ENCODE results near the gene ASPM.
"Not testable (repeated sequence)": the region's sequence is repeated elsewhere in the genome, so short reads cannot be mapped to it uniquely, and the experiment has no call there.

Gene ASPM

DNA sequence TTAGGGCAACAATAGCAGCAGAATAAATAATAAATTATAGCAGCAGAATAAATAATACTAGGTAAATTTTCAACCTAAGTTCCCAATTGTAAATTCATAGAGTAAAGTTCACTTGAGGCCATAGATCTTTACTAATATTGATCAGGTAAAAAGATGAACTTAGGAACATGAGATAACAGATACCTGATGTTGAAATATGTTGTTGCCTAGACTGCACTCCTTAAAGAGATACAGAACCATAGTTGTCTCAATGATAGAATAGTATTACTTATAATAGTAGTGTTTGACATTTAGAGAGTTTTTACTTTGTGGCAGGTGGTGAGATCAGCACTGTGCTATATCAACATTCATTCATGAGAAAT lies 79.0 kb downstream of the ASPM start:
- no peak for DNase-seq

DNA sequence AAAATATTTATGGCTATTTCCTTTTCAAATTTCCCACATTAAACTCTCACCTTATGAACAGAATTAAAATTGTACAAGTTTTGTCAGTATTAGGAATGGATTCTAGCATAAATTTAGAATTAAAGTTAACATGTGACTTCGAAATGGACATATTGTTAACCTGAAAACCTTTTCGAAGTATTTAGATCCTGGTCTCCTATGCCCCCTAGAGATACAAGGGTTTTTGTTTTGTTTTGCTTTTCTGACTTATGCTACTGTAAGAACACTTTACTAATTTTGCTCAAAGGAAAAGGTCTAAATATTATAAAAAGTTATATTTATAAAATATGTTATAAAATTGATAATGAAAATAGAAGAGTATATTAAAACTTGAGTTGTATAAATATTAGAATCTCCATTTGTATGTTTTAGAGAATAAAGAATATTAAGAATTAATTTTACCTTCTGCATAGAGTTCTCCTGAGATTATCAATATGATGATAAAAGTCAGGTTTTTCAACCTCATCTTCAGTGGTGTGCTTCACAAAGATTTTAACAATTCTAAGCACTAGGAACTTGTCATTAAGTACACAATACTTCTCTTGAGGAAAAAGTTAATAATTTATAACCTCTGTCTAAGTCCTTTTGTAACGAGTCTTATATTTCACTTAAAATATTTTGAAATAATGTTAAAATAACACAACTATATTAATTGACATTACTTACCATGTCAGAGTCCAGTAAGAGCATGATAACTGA lies 79.6 kb downstream of the ASPM start, which contains the start of gene F13B:
Gene F13B, minus strand, starts transcription at position 542 of the 738 bp plus-strand sequence. Its CDS starts 37 bp downstream, at position 505.
- no peak for DNase-seq

DNA sequence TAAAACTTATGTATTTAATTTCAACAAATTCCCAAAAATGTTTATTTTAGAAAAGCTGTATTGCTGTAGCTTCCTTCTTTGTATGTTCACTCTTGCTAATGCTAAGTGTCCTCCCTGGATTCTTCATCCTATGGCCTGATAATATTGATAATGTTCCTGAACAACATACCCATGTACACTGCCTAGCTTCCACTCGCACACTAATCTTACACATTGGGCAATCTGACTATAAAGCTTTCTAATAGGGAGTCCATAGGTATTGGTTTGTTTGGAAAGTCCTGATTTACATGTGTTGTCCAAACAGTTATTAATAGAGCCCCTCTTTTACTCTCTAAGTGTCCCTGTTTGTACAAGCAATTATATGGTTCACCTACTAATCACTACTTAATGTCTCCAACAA lies 80.2 kb downstream of the ASPM start:
- DNase-seq = no peak

DNA sequence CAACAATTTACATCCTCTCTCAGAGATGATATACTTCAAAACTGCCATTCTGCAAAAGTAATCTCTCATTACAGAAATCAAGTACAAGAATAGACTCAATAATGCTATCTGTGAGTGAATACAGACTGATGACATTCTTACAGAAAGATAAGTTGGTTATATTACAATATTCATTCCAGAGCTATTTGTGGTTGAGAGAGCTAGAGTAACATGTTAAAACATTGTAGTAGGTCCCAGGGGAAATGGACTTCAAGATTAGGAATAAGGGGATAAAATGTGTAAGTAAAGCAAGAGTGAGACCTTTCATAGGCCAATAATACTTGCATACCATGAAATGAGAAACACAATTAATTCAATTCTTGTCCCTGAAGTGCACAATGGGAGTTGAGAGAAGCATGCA lies 80.9 kb downstream of the ASPM start:
- no peak for DNase-seq

DNA sequence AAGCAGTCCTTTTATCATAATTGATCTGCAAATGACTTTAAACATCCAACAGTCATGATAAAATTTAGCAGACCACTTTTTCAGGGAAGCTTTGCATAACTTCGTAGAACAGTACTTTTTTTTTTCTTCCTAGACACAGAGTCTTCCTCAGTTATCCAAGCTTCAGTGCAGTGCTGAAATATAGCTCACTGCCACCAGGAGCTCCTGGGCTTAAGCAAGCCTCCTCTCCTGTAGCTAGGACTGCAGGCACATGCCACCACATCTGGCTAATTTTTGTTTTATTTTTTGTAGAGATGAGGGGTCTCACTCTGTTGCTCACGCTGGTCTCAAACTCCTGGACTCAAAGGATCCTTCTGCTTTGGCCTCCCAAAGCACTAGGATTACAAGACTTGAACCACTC lies 83.3 kb downstream of the ASPM start:
- DNase-seq = no peak

DNA sequence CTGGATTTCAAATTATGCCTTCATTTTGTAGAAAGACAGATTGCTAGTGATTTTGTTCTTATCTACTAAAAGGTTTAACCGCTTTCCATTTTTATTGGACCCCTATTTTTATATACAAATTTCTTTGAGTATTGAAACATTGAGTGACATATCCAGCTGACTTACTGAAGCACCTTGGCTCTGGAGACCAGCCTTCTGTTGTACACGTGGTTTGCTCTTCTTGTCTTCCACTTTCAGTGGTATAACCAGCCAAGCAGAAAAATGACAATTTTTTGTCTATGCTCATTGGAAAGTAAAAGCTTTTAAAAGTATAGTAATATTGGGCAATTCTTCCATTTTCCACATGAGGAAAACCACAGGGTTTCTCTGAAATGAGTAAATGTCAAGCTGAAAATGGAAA lies 83.8 kb downstream of the ASPM start:
- DNase-seq = no peak

DNA sequence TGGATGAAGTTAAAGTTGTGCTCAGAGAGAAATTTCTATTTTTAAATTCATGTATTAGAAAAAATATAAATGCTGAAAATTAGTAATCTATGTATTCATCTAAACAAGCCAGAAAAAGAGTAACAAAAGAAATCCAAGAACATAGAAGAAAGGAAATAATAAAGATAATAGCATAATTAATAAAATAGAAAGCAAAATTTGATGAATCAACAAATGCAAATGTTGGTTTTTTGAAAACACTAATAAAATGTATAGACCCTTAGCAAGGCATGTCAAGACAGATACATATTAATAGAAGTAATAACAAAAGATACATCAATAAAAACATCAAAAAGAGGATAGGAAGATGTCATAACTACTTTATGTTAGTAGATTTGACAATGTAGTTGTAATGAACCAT lies 97.4 kb downstream of the ASPM start:
- no peak for DNase-seq

DNA sequence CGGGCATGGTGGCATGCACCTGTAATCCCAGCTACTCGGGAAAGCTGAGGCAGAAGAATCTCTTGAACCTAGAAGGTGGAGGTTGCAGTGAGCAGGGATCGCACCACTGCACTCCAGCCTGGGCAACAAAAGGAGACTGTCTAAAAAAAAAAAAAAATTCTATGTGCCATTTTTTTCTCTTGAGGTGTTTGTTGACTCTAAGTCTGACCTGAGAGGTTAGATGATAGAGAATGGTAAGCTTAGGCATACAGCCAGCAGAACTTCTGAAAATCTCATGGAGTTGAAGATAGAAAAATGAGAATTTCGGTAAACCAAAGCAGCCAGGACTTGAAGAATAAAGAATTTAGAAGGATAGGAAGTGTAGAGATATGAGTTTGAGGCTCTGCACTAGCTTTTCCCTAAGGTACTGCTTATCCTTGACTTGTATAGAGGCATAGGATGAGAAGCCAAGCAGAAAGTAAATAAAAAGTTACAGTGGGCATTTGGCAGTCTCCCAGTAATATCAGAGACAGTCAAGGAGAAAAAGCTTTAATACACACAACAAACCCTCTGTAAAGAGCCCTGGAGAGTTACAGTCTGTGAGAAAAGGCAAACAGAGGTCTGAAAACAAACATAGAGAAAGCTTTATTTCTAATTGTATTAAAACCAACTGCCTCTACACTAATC lies 103.7 kb downstream of the ASPM start:
- DNase-seq = no peak

DNA sequence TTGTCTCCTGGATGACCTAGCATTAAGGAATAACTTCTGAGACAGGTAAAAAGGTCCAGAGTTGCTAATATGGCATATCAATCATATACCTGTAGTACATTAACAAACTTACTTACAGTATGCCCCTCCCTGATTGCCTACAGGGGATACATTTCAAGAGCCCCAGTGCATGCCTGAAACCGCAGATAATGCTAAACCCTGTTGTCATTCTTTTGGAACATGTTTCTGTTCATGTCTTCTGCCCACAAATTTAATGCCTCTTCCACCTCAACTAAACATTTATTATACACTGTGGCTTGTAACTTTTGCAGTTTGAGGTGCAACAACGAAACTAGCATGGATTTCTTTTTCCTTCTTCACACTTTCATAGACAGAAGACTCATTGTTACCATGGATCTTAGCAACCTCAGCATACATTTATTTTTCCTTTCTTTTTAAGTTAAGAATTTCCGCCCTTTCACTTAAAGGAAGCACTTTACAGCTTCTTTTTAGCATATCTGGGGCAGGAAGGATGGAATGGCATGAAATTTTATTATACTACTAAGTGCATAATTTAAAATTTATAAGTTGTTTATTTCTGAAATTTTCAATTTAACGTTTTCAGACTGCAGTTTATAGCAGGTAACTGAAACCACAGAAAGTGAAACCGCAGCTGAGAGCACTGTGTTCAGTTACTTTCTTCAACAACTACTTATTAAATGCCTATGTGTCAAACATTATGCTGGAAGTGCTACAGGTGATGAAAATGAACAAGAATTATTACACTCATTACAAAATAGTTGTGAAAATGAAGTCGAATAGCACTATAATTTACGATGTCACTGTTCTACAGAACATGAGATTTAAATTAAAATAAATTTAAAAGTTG lies 104.7 kb downstream of the ASPM start:
- no peak for DNase-seq

DNA sequence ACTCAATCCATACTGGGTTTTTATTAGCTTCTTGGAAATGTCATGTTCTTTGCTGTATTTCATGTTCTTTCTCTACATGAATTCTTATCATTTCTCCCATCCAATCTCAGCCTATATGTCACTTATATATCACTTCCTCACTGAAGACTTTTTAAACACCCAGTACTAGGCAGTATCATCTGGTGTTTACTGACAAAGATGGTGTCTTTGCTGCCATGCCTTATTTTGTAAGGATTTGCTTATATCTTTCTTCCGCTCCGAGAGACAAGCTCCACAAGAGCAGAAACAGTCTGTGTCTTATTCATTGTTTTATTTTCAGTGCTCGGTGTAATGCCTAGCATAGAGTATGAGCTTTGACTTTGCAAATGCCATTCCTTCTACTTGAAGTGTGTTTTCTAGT lies 109.6 kb downstream of the ASPM start:
- DNase-seq = no peak

DNA sequence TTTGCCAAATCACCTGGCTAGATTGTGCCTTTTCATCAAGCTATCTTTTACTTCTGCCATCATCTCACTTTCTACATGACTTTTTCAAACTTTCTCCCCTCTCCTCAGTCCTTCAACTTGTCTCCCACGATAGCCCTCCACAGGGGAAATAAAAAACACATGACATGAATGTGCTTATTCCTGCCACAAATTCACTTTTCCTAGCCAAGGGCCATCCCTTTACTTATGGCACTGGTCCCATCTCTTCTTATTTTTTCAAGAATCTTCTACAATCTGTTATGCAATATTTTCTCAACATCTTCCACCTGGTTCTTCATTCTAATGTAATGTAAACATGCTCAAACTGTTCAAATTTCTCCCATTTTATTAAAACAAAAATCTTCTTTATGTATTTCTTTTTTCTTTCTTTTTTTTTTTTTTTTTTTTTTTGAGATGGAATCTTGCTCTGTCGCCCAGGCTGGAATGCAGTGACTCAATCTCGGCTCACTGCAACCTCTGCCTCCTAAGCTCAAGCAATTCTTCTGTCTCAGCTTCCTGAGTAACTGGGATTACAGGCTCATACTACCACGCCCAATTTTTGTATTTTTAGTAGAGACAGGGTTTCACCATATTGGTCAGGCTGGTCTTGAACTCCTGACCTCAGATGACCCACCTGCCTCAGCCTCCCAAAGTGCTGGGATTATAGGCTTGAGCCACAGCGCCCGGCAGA lies 111.7 kb downstream of the ASPM start:
- not testable (repeated sequence) for DNase-seq
